ENCODE measurements around the gene MAP3K13. TPM values are rescaled to one million over a fixed set of nuclear protein-coding genes. Genes with fewer than 3 reads are reported as not detected.

Gene MAP3K13
- total RNA-seq, 2 donors from 2014 or later, result 16.9 to 29.3 TPM

DNA sequence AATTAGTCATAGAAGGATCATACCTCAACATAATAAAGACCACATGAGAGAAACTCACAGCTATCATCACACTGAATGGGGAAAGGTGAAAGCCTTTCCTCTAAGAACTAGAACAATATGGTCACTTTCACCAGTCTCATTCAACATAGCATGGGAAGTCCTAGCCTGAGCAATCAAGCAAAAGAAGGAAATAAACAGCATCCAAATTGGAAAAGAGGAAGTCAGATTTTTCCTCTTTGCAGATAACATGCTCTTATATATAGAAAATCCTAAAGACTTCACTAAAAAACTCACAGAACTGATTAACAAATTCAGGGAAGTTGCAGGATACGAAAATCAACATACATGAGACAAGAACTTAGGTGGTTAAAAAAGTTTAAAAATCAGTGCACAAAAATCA is 24.7 kb downstream of the MAP3K13 start:
- Mint-ChIP-seq H3K27me3 (ENCODE audit: low read depth) (peaks cover 8% of the 10 kb centered on the region), H3K27ac (no peak overlapping the region), H3K36me3 (ENCODE audit: insufficient read depth in 2 of 2) (no peaks in the 10 kb centered on the region), H3K9me3 (peaks cover 4% of the 10 kb centered on the region in 2 donors), H3K4me3 (no peak overlapping the region), H3K4me1 (ENCODE audit: low read depth) (no peaks in the 10 kb centered on the region)
- ATAC-seq (replicated peaks in 1 of 2) (no peak), DNase-seq (no peak)

GRCh38 chr3:185393055-185393454 is 30.1 kb downstream of the MAP3K13 start:
- Mint-ChIP-seq H3K27ac (no peak overlapping the region), H3K4me1 (ENCODE audit: low read depth) (no peaks in the 10 kb centered on the region), H3K36me3 (ENCODE audit: insufficient read depth in 2 of 2) (no peaks in the 10 kb centered on the region), H3K9me3 (no peaks in the 10 kb centered on the region), H3K27me3 (ENCODE audit: low read depth) (peaks cover 3% of the 10 kb centered on the region), H3K4me3 (no peak overlapping the region)
- DNase-seq (no peak), ATAC-seq (replicated peaks in 1 of 2) (no peak)

DNA sequence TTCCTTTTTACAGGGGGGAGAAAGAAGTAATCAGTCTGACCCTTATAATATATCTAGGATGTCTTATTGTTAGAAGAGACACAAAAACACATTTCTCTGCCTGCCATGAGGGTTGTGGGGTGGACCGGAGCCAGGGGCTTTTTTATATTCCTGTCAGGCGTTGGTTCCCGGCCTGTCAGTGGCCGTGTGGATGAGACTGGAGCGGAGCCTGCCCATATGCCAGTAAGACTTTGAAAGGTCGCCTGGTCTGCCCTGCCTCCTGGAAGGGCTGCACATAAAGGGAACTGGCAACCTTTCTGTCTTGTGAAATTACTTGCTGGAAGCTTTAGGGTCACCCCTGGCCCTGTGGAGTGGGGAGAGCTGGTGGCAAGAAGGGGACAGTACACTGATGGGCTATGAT is 34.7 kb downstream of the MAP3K13 start:
- Mint-ChIP-seq H3K27ac (no peak overlapping the region), H3K9me3 (no peaks in the 10 kb centered on the region), H3K27me3 (ENCODE audit: low read depth) (no peaks in the 10 kb centered on the region), H3K36me3 (ENCODE audit: insufficient read depth in 2 of 2) (no peaks in the 10 kb centered on the region), H3K4me3 (no peak overlapping the region), H3K4me1 (ENCODE audit: low read depth) (no peaks in the 10 kb centered on the region)
- no peak for DNase-seq
- ATAC-seq (replicated peaks in 1 of 2), result no peak

- no peaks in the 10 kb centered on the region for H3K9me3 Mint-ChIP-seq
- H3K27ac Mint-ChIP-seq, result no peak overlapping the region
- ATAC-seq (replicated peaks in 1 of 2) (no peak), DNase-seq (no peak)
- H3K4me3 Mint-ChIP-seq, result no peak overlapping the region
- H3K36me3 Mint-ChIP-seq (ENCODE audit: insufficient read depth in 2 of 2), result no peaks in the 10 kb centered on the region
- H3K4me1 Mint-ChIP-seq (ENCODE audit: low read depth), result no peaks in the 10 kb centered on the region
- no peaks in the 10 kb centered on the region for H3K27me3 Mint-ChIP-seq (ENCODE audit: low read depth)
Measured at GRCh38 chr3:185399737-185400667, 37.1 kb downstream of the MAP3K13 start.

DNA sequence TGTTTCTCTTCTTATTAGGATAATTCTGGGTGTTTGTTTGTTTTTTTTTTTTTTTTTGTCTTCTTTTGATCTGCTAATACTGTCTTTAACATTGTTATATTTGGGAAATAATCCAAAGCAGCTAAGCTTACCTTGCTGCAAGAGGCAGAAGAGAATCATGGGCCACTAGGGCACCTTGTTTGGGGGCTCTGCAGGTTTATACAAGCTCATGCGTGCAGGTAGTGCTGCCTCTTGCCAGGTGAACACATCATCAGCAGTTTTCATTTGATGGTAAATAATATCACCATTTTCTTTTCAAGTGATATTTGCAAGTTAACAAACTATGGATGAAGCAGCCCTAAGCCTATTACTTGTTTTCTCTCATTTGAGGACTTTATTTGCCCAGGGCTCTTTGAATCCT is 37.9 kb downstream of the MAP3K13 start:
- no peaks in the 10 kb centered on the region for H3K9me3 Mint-ChIP-seq
- no peak overlapping the region for H3K4me3 Mint-ChIP-seq
- no peaks in the 10 kb centered on the region for H3K4me1 Mint-ChIP-seq (ENCODE audit: low read depth)
- no peaks in the 10 kb centered on the region for H3K27me3 Mint-ChIP-seq (ENCODE audit: low read depth)
- no peak for ATAC-seq (replicated peaks in 1 of 2)
- no peak overlapping the region for H3K27ac Mint-ChIP-seq
- no peaks in the 10 kb centered on the region for H3K36me3 Mint-ChIP-seq (ENCODE audit: insufficient read depth in 2 of 2)
- no peak for DNase-seq

DNA sequence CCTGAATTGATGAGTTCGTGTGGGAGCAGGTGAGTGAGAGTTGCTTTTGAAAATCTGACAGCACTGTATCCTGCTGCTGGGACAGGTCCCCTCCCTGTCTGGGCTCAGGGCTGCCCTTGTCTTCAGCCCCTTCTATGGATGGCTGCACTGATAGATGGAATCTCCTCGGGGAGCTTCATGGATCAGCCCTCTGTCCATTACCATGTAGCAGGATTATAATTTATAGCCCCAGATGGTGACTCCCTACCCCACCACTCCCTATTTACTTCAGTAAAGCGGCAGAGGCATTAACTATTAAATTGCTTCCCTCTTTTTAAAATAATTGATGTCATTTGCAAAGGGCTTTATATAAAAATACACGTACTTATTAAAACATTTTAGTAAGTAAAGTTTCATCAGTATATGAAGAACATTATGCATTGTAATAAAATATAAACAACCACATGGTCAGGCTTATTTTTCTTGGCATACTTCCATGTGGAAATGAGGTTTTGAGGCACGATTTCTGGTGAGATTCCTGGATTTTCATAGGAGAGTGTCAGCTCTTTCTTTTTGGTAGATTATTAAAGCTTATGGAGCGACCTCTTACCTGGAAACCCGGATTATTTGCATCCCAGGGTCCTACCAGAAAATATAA is 38.5 kb downstream of the MAP3K13 start:
- ATAC-seq (replicated peaks in 1 of 2) (no peak), DNase-seq (no peak)
- H3K4me1 Mint-ChIP-seq (ENCODE audit: low read depth), result no peaks in the 10 kb centered on the region
- no peaks in the 10 kb centered on the region for H3K27me3 Mint-ChIP-seq (ENCODE audit: low read depth)
- H3K4me3 Mint-ChIP-seq, result no peak overlapping the region
- H3K27ac Mint-ChIP-seq, result no peak overlapping the region
- H3K36me3 Mint-ChIP-seq (ENCODE audit: insufficient read depth in 2 of 2), result no peaks in the 10 kb centered on the region
- H3K9me3 Mint-ChIP-seq, result no peaks in the 10 kb centered on the region

GRCh38 chr3:185402561-185402960 is 39.6 kb downstream of the MAP3K13 start:
- Mint-ChIP-seq H3K27ac (no peak overlapping the region), H3K36me3 (ENCODE audit: insufficient read depth in 2 of 2) (no peaks in the 10 kb centered on the region), H3K9me3 (no peaks in the 10 kb centered on the region), H3K4me1 (ENCODE audit: low read depth) (no peaks in the 10 kb centered on the region), H3K27me3 (ENCODE audit: low read depth) (no peaks in the 10 kb centered on the region), H3K4me3 (no peak overlapping the region)
- DNase-seq (no peak), ATAC-seq (replicated peaks in 1 of 2) (no peak)

GRCh38 chr3:185403002-185403401 is 40.1 kb downstream of the MAP3K13 start:
- H3K27ac Mint-ChIP-seq, result no peak overlapping the region
- DNase-seq (no peak), ATAC-seq (replicated peaks in 1 of 2) (no peak)
- H3K36me3 Mint-ChIP-seq (ENCODE audit: insufficient read depth in 2 of 2), result no peaks in the 10 kb centered on the region
- no peaks in the 10 kb centered on the region for H3K27me3 Mint-ChIP-seq (ENCODE audit: low read depth)
- no peaks in the 10 kb centered on the region for H3K4me1 Mint-ChIP-seq (ENCODE audit: low read depth)
- no peak overlapping the region for H3K4me3 Mint-ChIP-seq
- H3K9me3 Mint-ChIP-seq, result no peaks in the 10 kb centered on the region

GRCh38 chr3:185405243-185405642 is 42.3 kb downstream of the MAP3K13 start:
- DNase-seq (no peak), ATAC-seq (replicated peaks in 1 of 2) (no peak)
- no peaks in the 10 kb centered on the region for H3K36me3 Mint-ChIP-seq (ENCODE audit: insufficient read depth in 2 of 2)
- H3K9me3 Mint-ChIP-seq, result no peaks in the 10 kb centered on the region
- no peaks in the 10 kb centered on the region for H3K4me1 Mint-ChIP-seq (ENCODE audit: low read depth)
- H3K27me3 Mint-ChIP-seq (ENCODE audit: low read depth), result no peaks in the 10 kb centered on the region
- no peak overlapping the region for H3K27ac Mint-ChIP-seq
- no peak overlapping the region for H3K4me3 Mint-ChIP-seq

GRCh38 chr3:185405664-185406063 is 42.7 kb downstream of the MAP3K13 start:
- no peak overlapping the region for H3K27ac Mint-ChIP-seq
- no peaks in the 10 kb centered on the region for H3K4me1 Mint-ChIP-seq (ENCODE audit: low read depth)
- no peak overlapping the region for H3K4me3 Mint-ChIP-seq
- no peaks in the 10 kb centered on the region for H3K27me3 Mint-ChIP-seq (ENCODE audit: low read depth)
- ATAC-seq (replicated peaks in 1 of 2), result no peak
- no peak for DNase-seq
- H3K9me3 Mint-ChIP-seq, result no peaks in the 10 kb centered on the region
- H3K36me3 Mint-ChIP-seq (ENCODE audit: insufficient read depth in 2 of 2), result no peaks in the 10 kb centered on the region

DNA sequence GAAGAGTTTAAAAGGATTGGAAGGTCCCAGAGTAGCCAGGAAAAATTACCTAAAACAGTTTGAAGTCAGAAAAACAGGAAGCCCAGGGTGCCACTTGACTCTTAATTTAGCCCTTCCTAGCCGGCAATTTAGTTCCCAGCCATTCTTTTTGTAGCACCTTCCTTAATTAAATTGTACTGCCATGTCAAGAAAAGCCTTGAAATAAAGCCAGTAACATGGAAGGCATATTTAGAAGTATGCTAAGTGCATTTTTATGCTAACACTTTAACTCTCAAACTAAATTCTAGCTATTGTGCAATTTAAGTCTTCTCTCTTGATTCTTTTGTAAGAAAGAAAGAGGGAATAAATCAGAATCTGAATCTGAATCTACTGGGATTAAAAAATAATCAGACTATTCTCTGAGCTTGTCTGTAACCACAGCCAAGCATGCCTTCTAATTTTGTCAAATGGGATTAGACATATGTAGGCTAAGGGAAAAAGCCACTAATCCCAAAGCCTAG is 43.2 kb downstream of the MAP3K13 start:
- DNase-seq (no peak), ATAC-seq (replicated peaks in 1 of 2) (no peak)
- no peaks in the 10 kb centered on the region for H3K36me3 Mint-ChIP-seq (ENCODE audit: insufficient read depth in 2 of 2)
- H3K27me3 Mint-ChIP-seq (ENCODE audit: low read depth), result no peaks in the 10 kb centered on the region
- no peak overlapping the region for H3K4me3 Mint-ChIP-seq
- no peak overlapping the region for H3K27ac Mint-ChIP-seq
- no peaks in the 10 kb centered on the region for H3K4me1 Mint-ChIP-seq (ENCODE audit: low read depth)
- no peaks in the 10 kb centered on the region for H3K9me3 Mint-ChIP-seq

- DNase-seq (no peak), ATAC-seq (replicated peaks in 1 of 2) (no peak)
- Mint-ChIP-seq H3K27me3 (ENCODE audit: low read depth) (no peaks in the 10 kb centered on the region), H3K4me3 (no peak overlapping the region), H3K36me3 (ENCODE audit: insufficient read depth in 2 of 2) (no peaks in the 10 kb centered on the region), H3K4me1 (ENCODE audit: low read depth) (no peaks in the 10 kb centered on the region), H3K9me3 (no peaks in the 10 kb centered on the region), H3K27ac (no peak overlapping the region)
Measured at GRCh38 chr3:185409957-185410356, 47.0 kb downstream of the MAP3K13 start.

DNA sequence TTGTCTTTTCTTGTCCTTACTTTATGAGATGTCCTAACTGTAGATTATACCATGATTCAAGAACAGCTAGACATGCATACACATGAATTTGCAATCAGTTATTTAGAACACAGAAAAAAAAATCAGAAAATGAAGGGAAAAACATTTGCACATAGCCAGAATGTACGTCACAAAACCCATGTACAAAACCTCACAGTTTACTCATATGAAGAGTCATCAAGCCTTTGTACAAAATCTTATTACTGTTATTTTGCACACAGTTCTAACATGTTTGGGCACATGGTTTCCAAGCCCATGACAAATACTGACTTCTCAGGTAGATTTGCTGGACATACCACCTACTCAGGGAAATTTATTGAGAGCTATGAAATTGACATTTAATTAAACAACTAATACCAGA is 48.2 kb downstream of the MAP3K13 start:
- H3K4me3 Mint-ChIP-seq, result no peak overlapping the region
- H3K27ac Mint-ChIP-seq, result no peak overlapping the region
- H3K27me3 Mint-ChIP-seq (ENCODE audit: low read depth), result no peaks in the 10 kb centered on the region
- ATAC-seq (replicated peaks in 1 of 2), result no peak
- H3K4me1 Mint-ChIP-seq (ENCODE audit: low read depth), result no peaks in the 10 kb centered on the region
- no peaks in the 10 kb centered on the region for H3K36me3 Mint-ChIP-seq (ENCODE audit: insufficient read depth in 2 of 2)
- H3K9me3 Mint-ChIP-seq, result no peaks in the 10 kb centered on the region
- no peak for DNase-seq
